Small intestine (tissue), 7 donors: ENCODE measurements around the gene PVR. TPM values are rescaled to one million over a fixed set of nuclear protein-coding genes. Genes with fewer than 3 reads are reported as not detected.
"Not testable (repeated sequence)": the region's sequence is repeated elsewhere in the genome, so short reads cannot be mapped to it uniquely, and the experiment has no call there.

Experiments used
- DNase-seq, 2 donors: peaks; one replicate each; pipeline versions ENCODE4 v3.0.0 to v3.0.0-alpha.2; 2013
- FAIRE-seq: peaks from 2 replicates; lab custom pipeline; 2012; peaks lifted over from hg19 to GRCh38; lab: Jason Lieb, UNC
- H3K27ac ChIP-seq, 3 donors: one replicate each; pipeline ENCODE4 v1.5.1; 2013; ENCODE audit warnings: low read length in 2 of 3, mild to moderate bottlenecking in 2 of 3, control low read depth in 1 of 3, inconsistent platforms in 1 of 3, low read depth in 1 of 3, moderate library complexity in 1 of 3
- H3K27me3 ChIP-seq, 3 donors: one replicate each; pipeline ENCODE4 v1.6.1; 2013; ENCODE audit warnings: low read length in 3 of 3, inconsistent platforms in 1 of 3; ENCODE audit not compliant: control insufficient read depth in 3 of 3, insufficient read depth in 3 of 3
- H3K36me3 ChIP-seq, 3 donors: one replicate each; pipeline ENCODE4 v1.6.1; 2013; ENCODE audit warnings: low read length in 3 of 3, inconsistent platforms in 1 of 3, low read depth in 1 of 3, mild to moderate bottlenecking in 1 of 3, moderate library complexity in 1 of 3; ENCODE audit not compliant: control insufficient read depth in 3 of 3, insufficient read depth in 2 of 3
- H3K4me1 ChIP-seq, 3 donors: one replicate each; pipeline ENCODE4 v1.6.1; 2013; ENCODE audit warnings: low read length in 2 of 3, inconsistent platforms in 1 of 3, low read depth in 1 of 3, mild to moderate bottlenecking in 1 of 3, moderate library complexity in 1 of 3; ENCODE audit not compliant: control insufficient read depth in 3 of 3, insufficient read depth in 2 of 3
- H3K4me3 ChIP-seq, 3 donors: one replicate each; pipeline ENCODE4 v1.5.1; 2013; ENCODE audit warnings: low read length in 3 of 3, control low read depth in 1 of 3, inconsistent platforms in 1 of 3, low read depth in 1 of 3, mild to moderate bottlenecking in 1 of 3, moderate library complexity in 1 of 3
- H3K9me3 ChIP-seq, 2 donors: one replicate each; pipeline ENCODE4 v1.6.1; 2013; ENCODE audit warnings: low read depth in 1 of 2, low read length in 1 of 2; ENCODE audit not compliant: control insufficient read depth in 2 of 2, insufficient read depth in 1 of 2
- WGBS, 3 donors: extraction: QIAGEN DNeasy Blood & Tissue Kit; methylation state at CpG; one replicate each; pipeline ENCODE4 v1.1.7; 2013; 5-methylcytosine and 5-hydroxymethylcytosine counted together
- polyA plus RNA-seq, 4 donors: library from polyadenylated mRNA; stranded (reverse) in 3 of 4; unstranded in 1 of 4; fragments of 200-250 nt in 3 of 4; fragments of 120-200 nt in 1 of 4; gene quantifications; one replicate each; pipeline versions ENCODE4 v1.2.1 to v1.2.3, GENCODE V29; 2013
- donor health status: healthy with polysubstance abuse.
- donor health status: control.
- donor health status: control.
- donor health status: Bipolar disorder and iron deficiency.
- donor health status: healthy.

The PVR gene
- polyA plus RNA-seq, 4 donors: 19.9 to 96.6 (median 24.1) TPM

DNA sequence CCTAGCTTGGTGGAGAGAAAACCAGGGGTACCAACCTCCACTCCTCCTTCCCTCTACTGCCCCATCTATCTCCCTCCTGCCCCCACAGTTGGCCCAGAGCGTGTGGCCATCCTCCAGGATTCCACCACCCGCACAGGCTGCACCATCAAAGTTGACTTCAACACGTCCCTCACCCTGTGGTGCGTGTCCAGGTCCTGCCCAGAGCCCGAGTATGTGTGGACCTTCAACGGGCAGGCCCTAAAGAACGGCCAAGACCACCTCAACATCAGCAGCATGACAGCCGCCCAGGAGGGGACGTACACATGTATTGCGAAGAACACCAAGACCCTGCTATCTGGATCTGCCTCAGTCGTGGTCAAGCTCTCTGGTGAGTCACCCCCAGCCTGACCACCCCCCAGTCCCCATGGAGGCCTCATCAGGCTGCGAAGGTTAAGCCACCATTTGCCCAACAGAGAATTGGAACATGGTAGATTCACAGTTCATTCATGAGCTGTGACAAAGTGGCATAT lies 61.8 kb downstream of the PVR start:
- no peaks in the 10 kb centered on the region for H3K4me1 ChIP-seq
- WGBS, 3 donors: 91 to 98% (median 94%) methylated on average over 12 of the region's 12 CpGs
- DNase-seq: no peak
- no peak for FAIRE-seq
- no peak overlapping the region for H3K27ac ChIP-seq
- peaks cover 0 to 6% (median 0%) of the 10 kb centered on the region in 3 donors for H3K36me3 ChIP-seq
- no peak overlapping the region for H3K4me3 ChIP-seq
- H3K9me3 ChIP-seq: no peaks in the 10 kb centered on the region
- H3K27me3 ChIP-seq: no peaks in the 10 kb centered on the region

DNA sequence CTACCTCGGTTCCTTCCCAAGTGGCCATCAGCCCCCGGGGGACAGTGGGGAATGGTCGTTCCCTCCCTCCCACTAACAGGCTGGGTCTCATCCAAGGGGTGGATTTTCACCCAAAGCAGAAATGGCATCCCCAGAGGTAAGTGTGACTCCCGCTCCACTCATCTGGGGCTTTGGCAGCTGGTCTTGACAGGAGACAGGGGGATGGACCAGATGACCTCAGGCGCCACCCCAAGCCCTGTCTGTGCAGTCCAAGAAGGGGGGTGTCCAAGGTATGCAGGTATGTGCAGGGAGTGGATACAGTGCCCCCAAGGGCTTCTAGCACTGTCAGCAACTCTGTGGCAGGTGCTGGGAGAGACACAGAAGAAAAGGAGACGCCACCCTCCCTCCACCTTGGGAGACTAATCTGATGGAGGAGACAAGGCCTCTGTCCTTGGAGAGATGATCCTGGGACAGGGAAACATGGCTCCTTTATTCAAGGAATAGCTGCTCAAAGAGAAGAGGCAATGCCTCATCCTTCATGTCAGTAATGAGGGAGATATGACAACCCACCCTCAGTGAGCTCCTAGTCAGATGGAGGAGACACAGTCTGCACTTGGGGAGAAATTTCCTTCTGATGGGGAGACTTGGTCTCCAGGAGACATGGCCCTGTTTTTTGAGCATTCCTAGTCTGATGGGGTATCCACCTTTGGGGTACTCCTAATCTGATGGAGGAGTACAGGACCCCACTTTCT lies 63.0 kb downstream of the PVR start:
- no peaks in the 10 kb centered on the region for H3K4me1 ChIP-seq
- no peak overlapping the region for H3K4me3 ChIP-seq
- H3K9me3 ChIP-seq: no peaks in the 10 kb centered on the region
- H3K36me3 ChIP-seq: peaks cover 0 to 6% (median 0%) of the 10 kb centered on the region in 3 donors
- H3K27me3 ChIP-seq: no peaks in the 10 kb centered on the region
- WGBS, 3 donors: 84 to 91% (median 85%) methylated on average over 6 of the region's 6 CpGs
- no peak overlapping the region for H3K27ac ChIP-seq
- no peak for FAIRE-seq
- DNase-seq: no peak

DNA sequence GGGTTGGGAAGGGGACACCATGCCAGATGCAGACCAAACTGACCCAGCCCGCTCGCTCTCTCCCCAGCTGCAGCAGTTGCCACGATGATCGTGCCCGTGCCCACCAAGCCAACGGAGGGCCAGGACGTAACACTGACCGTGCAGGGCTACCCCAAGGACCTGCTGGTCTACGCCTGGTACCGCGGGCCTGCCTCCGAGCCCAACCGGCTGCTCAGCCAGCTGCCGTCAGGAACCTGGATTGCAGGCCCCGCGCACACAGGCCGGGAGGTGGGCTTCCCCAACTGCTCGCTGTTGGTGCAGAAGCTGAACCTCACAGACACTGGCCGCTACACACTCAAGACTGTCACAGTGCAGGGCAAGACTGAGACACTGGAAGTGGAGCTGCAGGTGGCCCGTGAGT lies 64.1 kb downstream of the PVR start:
- H3K36me3 ChIP-seq: peaks cover 0 to 3% (median 0%) of the 10 kb centered on the region in 3 donors
- no peaks in the 10 kb centered on the region for H3K4me1 ChIP-seq
- FAIRE-seq (no peak), DNase-seq (no peak)
- WGBS, 3 donors: 91 to 97% (median 96%) methylated on average over 16 to 20 of the region's 20 CpGs
- H3K27ac ChIP-seq: no peak overlapping the region
- no peak overlapping the region for H3K4me3 ChIP-seq
- H3K27me3 ChIP-seq: no peaks in the 10 kb centered on the region
- no peaks in the 10 kb centered on the region for H3K9me3 ChIP-seq

DNA sequence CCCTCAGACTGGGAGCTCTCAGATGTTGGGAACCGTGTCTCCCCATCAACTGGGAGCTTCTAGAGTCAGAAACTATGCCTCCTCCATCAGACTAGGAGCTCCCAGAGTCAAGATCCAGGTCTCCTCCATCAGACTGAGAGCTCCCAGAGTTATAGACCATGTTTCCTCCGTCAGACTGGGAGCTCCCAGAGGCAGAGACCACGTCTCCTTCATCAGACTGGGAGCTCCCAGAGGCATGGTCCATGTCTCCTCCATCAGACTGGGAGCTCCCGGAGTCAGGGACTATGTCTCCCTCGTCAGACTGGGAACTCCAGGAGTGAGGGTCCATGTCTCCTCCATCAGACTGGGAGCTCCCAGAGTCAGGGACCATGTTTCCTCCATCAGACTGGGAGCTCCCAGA lies 65.2 kb downstream of the PVR start:
- Histone ChIP-seq H3K27me3 (no peaks in the 10 kb centered on the region), H3K9me3 (no peaks in the 10 kb centered on the region), H3K27ac (no peak overlapping the region), H3K4me3 (no peak overlapping the region), H3K36me3 (peaks cover 0 to 2% (median 0%) of the 10 kb centered on the region in 3 donors), H3K4me1 (no peaks in the 10 kb centered on the region)
- FAIRE-seq (no peak), DNase-seq (no peak)
- WGBS, 3 donors: 71 to 86% (median 73%) methylated on average over 5 of the region's 5 CpGs

DNA sequence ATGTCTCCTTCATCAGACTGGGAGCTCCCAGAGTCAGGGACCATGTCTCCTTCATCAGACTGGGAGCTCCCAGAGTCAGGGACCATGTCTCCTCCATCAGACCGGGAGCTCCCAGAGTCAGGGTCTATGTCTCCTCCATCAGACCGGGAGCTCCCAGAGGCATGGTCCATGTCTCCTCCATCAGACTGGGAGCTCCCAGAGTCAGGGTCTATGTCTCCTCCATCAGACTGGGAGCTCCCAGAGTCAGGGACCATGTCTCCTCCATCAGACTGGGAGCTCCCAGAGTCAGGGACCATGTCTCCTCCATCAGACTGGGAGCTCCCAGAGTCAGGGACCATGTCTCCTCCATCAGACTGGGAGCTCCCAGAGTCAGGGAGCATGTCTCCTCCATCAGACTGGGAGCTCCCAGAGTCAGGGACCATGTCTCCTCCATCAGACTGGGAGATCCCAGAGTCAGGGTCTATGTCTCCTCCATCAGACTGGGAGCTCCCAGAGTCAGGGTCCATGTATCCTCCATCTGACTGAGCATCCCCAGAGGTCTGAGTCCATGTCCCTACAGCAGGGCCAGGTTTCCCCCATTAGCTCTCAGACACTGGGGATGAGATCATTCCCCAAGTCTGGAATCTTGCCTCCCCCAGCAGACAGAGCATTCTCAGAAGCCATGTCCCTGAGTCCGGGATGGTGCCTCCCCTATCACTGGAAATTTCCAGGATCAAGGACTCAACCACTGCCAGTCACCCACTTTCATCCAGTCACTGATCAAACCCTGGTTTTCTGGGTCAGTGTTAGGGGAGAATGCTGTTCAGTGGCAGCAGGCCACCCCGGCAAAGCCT lies 65.9 kb downstream of the PVR start:
- not testable (repeated sequence) for H3K4me1 ChIP-seq, H3K27me3 ChIP-seq, H3K36me3 ChIP-seq, H3K9me3 ChIP-seq, H3K27ac ChIP-seq, FAIRE-seq, DNase-seq, H3K4me3 ChIP-seq
- WGBS, 3 donors: 79 to 91% (median 85%) methylated on average over 4 of the region's 4 CpGs

DNA sequence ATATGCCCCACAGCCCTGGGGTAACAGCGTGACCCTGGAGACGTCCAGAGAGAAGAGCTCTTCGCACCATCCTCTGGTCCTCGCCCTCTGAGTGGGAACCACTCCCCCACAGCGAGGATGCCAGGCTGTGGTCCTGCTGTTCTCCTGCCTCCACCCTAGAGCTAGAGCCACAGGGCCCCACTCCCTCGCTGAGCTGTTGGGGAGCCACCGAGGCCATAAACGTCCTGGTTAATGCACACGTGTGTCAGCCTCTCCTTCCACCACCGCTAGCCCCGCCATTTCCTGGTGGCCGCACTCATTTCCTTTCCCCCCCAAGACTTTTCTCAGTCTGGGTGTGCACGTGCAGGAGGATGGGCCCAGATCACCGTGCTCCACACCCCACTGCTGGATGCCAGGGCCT lies 66.8 kb downstream of the PVR start:
- Histone ChIP-seq H3K4me3 (no peak overlapping the region), H3K36me3 (peaks cover 0 to 10% (median 0%) of the 10 kb centered on the region in 3 donors), H3K27me3 (no peaks in the 10 kb centered on the region), H3K9me3 (peaks cover 0 to 9% of the 10 kb centered on the region in 2 donors), H3K27ac (no peak overlapping the region), H3K4me1 (no peaks in the 10 kb centered on the region)
- DNase-seq (no peak), FAIRE-seq (no peak)
- WGBS, 3 donors: 65 to 74% (median 70%) methylated on average over 13 to 14 of the region's 14 CpGs

DNA sequence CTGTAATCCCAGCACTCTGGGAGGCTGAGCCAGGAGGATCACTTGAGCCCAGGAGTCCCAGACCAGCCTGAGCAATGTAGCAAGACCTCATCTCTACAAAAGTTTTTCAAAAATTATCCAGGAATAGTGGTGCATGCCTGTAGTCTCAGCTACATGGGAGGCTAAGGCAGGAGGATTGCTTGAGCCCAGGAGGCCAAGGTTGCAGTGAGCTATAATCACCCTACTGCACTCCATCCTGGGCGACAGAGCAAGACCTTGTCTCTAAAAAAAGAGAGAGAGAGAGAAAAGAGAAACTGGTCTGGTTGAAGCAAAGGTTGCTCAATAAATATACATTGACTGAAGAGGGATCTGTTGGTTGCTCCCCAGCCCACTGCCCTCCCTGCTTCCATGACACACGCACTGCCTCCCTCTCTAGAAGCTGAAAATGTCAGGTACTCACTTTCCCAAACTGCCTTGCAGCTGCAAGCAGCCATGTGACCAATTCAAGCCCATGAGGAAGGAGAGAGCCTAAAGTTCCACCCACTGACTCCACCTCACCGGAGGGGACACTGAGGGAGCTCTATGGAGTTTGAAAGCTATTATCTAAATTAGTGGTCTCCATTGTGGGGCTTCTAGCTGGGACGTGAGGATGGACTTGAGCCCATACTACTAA lies 69.3 kb downstream of the PVR start:
- FAIRE-seq: no peak
- 55 to 66% (median 65%) methylated on average over 4 of the region's 4 CpGs for WGBS, 3 donors
- H3K9me3 ChIP-seq: peaks cover 0 to 14% of the 10 kb centered on the region in 2 donors

More for the DNA sequence above, 69.3 kb downstream of the PVR start:
- Histone ChIP-seq H3K27ac (no peak overlapping the region), H3K36me3 (peaks cover 0 to 8% (median 0%) of the 10 kb centered on the region in 3 donors), H3K4me3 (no peak overlapping the region), H3K4me1 (no peaks in the 10 kb centered on the region), H3K27me3 (no peaks in the 10 kb centered on the region)
- DNase-seq: peak in 1 of 2 donors; percentile 26
